Activated CD4-positive, alpha-beta T cell treated with anti-CD3 and anti-CD28 coated beads, Interleukin-10, Interleukin-2, amounts not matched to agents 100 ng/mL and 50 ng/mL, durations not matched to agents 16 hours and 8 hours (primary cell): ENCODE measurements around the gene INHBB.
"Not testable (repeated sequence)": the region's sequence is repeated elsewhere in the genome, so short reads cannot be mapped to it uniquely, and the experiment has no call there.

Source experiments
- DNase-seq: peaks from one replicate; pipeline ENCODE4 v3.0.0-alpha.2; 2020

Gene INHBB

GRCh38 chr2:120383631-120384340 is 37.9 kb downstream of the INHBB start:
- DNase-seq, result no peak

- DNase-seq, result no peak
Measured at GRCh38 chr2:120384486-120385354, 38.8 kb downstream of the INHBB start.

GRCh38 chr2:120385355-120386127 is 39.6 kb downstream of the INHBB start:
- no peak for DNase-seq

- no peak for DNase-seq
Measured at GRCh38 chr2:120388222-120389035, 42.5 kb downstream of the INHBB start.

GRCh38 chr2:120389036-120389391 is 43.1 kb downstream of the INHBB start:
- no peak for DNase-seq

- DNase-seq, result no peak
Measured at GRCh38 chr2:120390381-120391055, 44.6 kb downstream of the INHBB start.

GRCh38 chr2:120391382-120391781 is 45.4 kb downstream of the INHBB start:
- not testable (repeated sequence) for DNase-seq

- no peak for DNase-seq
Measured at GRCh38 chr2:120391911-120392665, 46.2 kb downstream of the INHBB start.

- DNase-seq, result no peak
Measured at GRCh38 chr2:120392923-120393322, 47.0 kb downstream of the INHBB start.

GRCh38 chr2:120393456-120393855 is 47.5 kb downstream of the INHBB start:
- DNase-seq, result no peak

GRCh38 chr2:120394764-120395163 is 48.8 kb downstream of the INHBB start:
- no peak for DNase-seq

- no peak for DNase-seq
Measured at GRCh38 chr2:120395221-120396012, 49.5 kb downstream of the INHBB start.

GRCh38 chr2:120396013-120396860 is 50.3 kb downstream of the INHBB start:
- no peak for DNase-seq

GRCh38 chr2:120396861-120397811 is 51.2 kb downstream of the INHBB start:
- no peak for DNase-seq

- DNase-seq, result no peak
Measured at GRCh38 chr2:120398051-120398995, 52.4 kb downstream of the INHBB start.

GRCh38 chr2:120398996-120399888 is 53.3 kb downstream of the INHBB start:
- no peak for DNase-seq
